Muscle of leg (tissue), 11 donors: ENCODE data around the gene KIF23. TPM values are rescaled to one million over a fixed set of nuclear protein-coding genes. Genes with fewer than 3 reads are reported as not detected.

Experiments
- DNase-seq: peaks from one replicate; pipeline ENCODE4 v3.0.0; 2013
- H3K27ac ChIP-seq: one replicate; pipeline ENCODE4 v1.5.1; 2013; ENCODE audit warnings: mild to moderate bottlenecking, low read length, control low read depth
- H3K27me3 ChIP-seq: one replicate; pipeline ENCODE4 v1.6.1; 2013; ENCODE audit warnings: low read length; ENCODE audit not compliant: control insufficient read depth, insufficient read depth
- H3K36me3 ChIP-seq: one replicate; pipeline ENCODE4 v1.6.1; 2013; ENCODE audit warnings: low read length; ENCODE audit not compliant: control insufficient read depth, insufficient read depth
- H3K4me1 ChIP-seq: one replicate; pipeline ENCODE4 v1.6.1; 2013; ENCODE audit warnings: low read length; ENCODE audit not compliant: control insufficient read depth, insufficient read depth
- H3K4me3 ChIP-seq: one replicate; pipeline ENCODE4 v1.5.1; 2013; ENCODE audit warnings: low read length, control low read depth
- H3K9me3 ChIP-seq: replicated peaks from 2 replicates; pipeline ENCODE4 v1.6.1; 2013; ENCODE audit warnings: low read depth, low read length; ENCODE audit not compliant: control insufficient read depth
- WGBS: methylation state at CpG from one replicate; pipeline ENCODE4 v1.1.5; 2013; ENCODE audit warnings: missing lambda C conversion rate; ENCODE audit not compliant: insufficient coverage; 5-methylcytosine and 5-hydroxymethylcytosine counted together
- polyA plus RNA-seq, 8 donors: library from polyadenylated mRNA; unstranded; fragments of 120-200 nt; gene quantifications; one replicate each; pipeline versions ENCODE4 v1.2.1 to v1.2.3, GENCODE V29; 2013; ENCODE audit warnings: inconsistent platforms in 1 of 8, low replicate concordance in 1 of 8; ENCODE audit not compliant: insufficient read length in 8 of 8, insufficient read depth in 1 of 8
- total RNA-seq: library from RNA; stranded (reverse); fragments of 120-200 nt; gene quantifications from one replicate; pipeline ENCODE4 v1.2.4, GENCODE V29; 2013

KIF23 gene
- total and polyA plus RNA-seq, 9 donors: 16.5 to 26.9 (median 21.2) TPM

- no peak overlapping the region for H3K27ac ChIP-seq
- WGBS: no CpG with 5 or more reads among the region's 6 CpGs
- no peak for DNase-seq
- H3K36me3 ChIP-seq: no peaks in the 10 kb centered on the region
- H3K4me1 ChIP-seq: no peaks in the 10 kb centered on the region
- peaks cover 2% of the 10 kb centered on the region for H3K27me3 ChIP-seq
- H3K9me3 ChIP-seq: no peaks in the 10 kb centered on the region
- no peak overlapping the region for H3K4me3 ChIP-seq
Measured at GRCh38 chr15:69472562-69472961, 58.4 kb downstream of the KIF23 start.

GRCh38 chr15:69474291-69474690, 60.1 kb downstream of the KIF23 start:
- no peak overlapping the region for H3K4me3 ChIP-seq
- H3K27me3 ChIP-seq: peaks cover under 1% of the 10 kb centered on the region
- H3K4me1 ChIP-seq: no peaks in the 10 kb centered on the region
- no peak overlapping the region for H3K27ac ChIP-seq
- WGBS: 56% methylated on average over 5 of the region's 5 CpGs
- no peak for DNase-seq
- no peaks in the 10 kb centered on the region for H3K36me3 ChIP-seq
- no peaks in the 10 kb centered on the region for H3K9me3 ChIP-seq

GRCh38 chr15:69474846-69475455, 60.8 kb downstream of the KIF23 start:
- Histone ChIP-seq H3K9me3 (peaks cover 4% of the 10 kb centered on the region), H3K4me1 (no peaks in the 10 kb centered on the region), H3K27me3 (peaks cover 3% of the 10 kb centered on the region), H3K36me3 (no peaks in the 10 kb centered on the region), H3K27ac (no peak overlapping the region), H3K4me3 (no peak overlapping the region)
- no peak for DNase-seq
- WGBS: 62% methylated on average over 5 of the region's 7 CpGs

- peaks cover 7% of the 10 kb centered on the region for H3K9me3 ChIP-seq
- no peaks in the 10 kb centered on the region for H3K4me1 ChIP-seq
- H3K27me3 ChIP-seq: peaks cover 3% of the 10 kb centered on the region
- peak; percentile 85 for DNase-seq
- no peaks in the 10 kb centered on the region for H3K36me3 ChIP-seq
- 49% methylated on average over 5 of the region's 8 CpGs for WGBS
- no peak overlapping the region for H3K4me3 ChIP-seq
- no peak overlapping the region for H3K27ac ChIP-seq
Measured at GRCh38 chr15:69475769-69476358, 61.7 kb downstream of the KIF23 start.

GRCh38 chr15:69476704-69477473, 62.7 kb downstream of the KIF23 start:
- 84% methylated on average over 5 of the region's 9 CpGs for WGBS
- H3K4me1 ChIP-seq: no peaks in the 10 kb centered on the region
- peaks cover 3% of the 10 kb centered on the region for H3K27me3 ChIP-seq
- H3K36me3 ChIP-seq: no peaks in the 10 kb centered on the region
- DNase-seq: no peak
- H3K9me3 ChIP-seq: peaks cover 7% of the 10 kb centered on the region
- H3K4me3 ChIP-seq: no peak overlapping the region
- H3K27ac ChIP-seq: no peak overlapping the region

GRCh38 chr15:69478259-69478781, 64.2 kb downstream of the KIF23 start:
- Histone ChIP-seq H3K4me3 (no peak overlapping the region), H3K27me3 (peaks cover 8% of the 10 kb centered on the region), H3K27ac (no peak overlapping the region), H3K36me3 (no peaks in the 10 kb centered on the region), H3K9me3 (peaks cover 7% of the 10 kb centered on the region), H3K4me1 (no peaks in the 10 kb centered on the region)
- peak; percentile 54 for DNase-seq
- WGBS: 27% methylated on average over 11 of the region's 13 CpGs

GRCh38 chr15:69479081-69479480, 64.9 kb downstream of the KIF23 start:
- WGBS: 86% methylated on average over 1 of the region's 4 CpGs
- no peaks in the 10 kb centered on the region for H3K4me1 ChIP-seq
- no peak overlapping the region for H3K27ac ChIP-seq
- H3K9me3 ChIP-seq: peaks cover 7% of the 10 kb centered on the region
- H3K4me3 ChIP-seq: no peak overlapping the region
- no peak for DNase-seq
- no peaks in the 10 kb centered on the region for H3K36me3 ChIP-seq
- peaks cover 9% of the 10 kb centered on the region for H3K27me3 ChIP-seq

- Histone ChIP-seq H3K9me3 (peaks cover 7% of the 10 kb centered on the region), H3K4me1 (peaks cover 3% of the 10 kb centered on the region), H3K4me3 (no peak overlapping the region), H3K27ac (no peak overlapping the region), H3K27me3 (peaks cover 9% of the 10 kb centered on the region), H3K36me3 (no peaks in the 10 kb centered on the region)
- no CpG with 5 or more reads among the region's 2 CpGs for WGBS
- DNase-seq: no peak
Measured at GRCh38 chr15:69479971-69480370, 65.8 kb downstream of the KIF23 start.

GRCh38 chr15:69480932-69481331, 66.8 kb downstream of the KIF23 start:
- no peaks in the 10 kb centered on the region for H3K36me3 ChIP-seq
- no peak for DNase-seq
- H3K27ac ChIP-seq: no peak overlapping the region
- no peak overlapping the region for H3K4me3 ChIP-seq
- H3K27me3 ChIP-seq: peaks cover 9% of the 10 kb centered on the region
- peaks cover 5% of the 10 kb centered on the region for H3K4me1 ChIP-seq
- H3K9me3 ChIP-seq: peaks cover 9% of the 10 kb centered on the region
- WGBS: no CpG with 5 or more reads among the region's 3 CpGs

GRCh38 chr15:69482686-69483256, 68.6 kb downstream of the KIF23 start:
- 72% methylated on average over 3 of the region's 4 CpGs for WGBS
- Histone ChIP-seq H3K36me3 (no peaks in the 10 kb centered on the region), H3K27me3 (peaks cover 12% of the 10 kb centered on the region), H3K9me3 (peaks cover 9% of the 10 kb centered on the region), H3K27ac (no peak overlapping the region), H3K4me3 (no peak overlapping the region), H3K4me1 (peaks cover 5% of the 10 kb centered on the region)
- no peak for DNase-seq
